Inflammatory macrophage treated with lipopolysaccharide for 1 hour (primary cell): Measurements from ENCODE around the gene SMCHD1.

Source experiments
- DNase-seq, 2 donors: peaks; one replicate each; pipeline ENCODE4 v3.0.0-alpha.2; 2020 to 2022

Gene SMCHD1

DNA sequence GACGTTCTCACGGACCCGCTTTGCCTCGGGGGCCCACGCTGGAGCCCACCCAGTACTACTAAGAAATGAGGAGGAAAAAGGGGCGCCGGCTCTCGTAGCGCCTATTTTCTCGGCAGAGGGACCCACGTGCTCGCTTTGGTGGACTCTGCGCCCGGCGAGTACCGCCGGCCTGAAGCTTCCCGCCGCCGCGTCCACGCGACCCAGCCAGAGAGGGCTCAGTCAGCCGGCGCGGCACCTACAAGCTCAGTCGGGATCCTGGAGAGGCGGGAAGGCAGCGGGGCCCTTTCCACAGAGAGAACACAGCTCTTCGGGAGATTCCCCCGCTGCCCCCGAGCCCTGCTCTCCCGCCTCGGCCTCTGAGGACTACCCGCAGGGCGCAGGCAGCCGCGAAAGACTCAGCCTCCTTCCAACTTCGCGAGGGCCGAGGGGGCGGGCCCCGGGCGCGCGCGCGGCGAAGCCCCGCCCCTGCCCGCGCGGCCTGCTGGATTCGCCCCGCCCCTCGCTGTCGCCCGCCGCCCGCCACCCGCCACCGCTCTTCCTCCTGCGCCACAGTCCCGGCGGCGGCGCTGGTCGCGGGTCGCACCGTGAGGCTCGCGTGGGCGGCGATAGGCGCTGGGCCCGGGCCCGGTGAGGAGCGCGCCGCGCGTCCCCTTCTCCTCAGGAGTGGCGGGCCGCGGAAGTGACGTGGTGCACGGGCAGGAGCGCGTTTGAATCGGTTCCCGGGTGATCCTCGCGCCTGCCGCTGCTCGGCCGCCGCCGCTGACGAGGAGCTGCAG, at the start of gene SMCHD1:
SMCHD1 (plus strand) TSS at position 549 of the 776 bp plus-strand sequence. CDS start 350 bp downstream, outside the sequence.
- peak; percentile 71 to 78 for DNase-seq

DNA sequence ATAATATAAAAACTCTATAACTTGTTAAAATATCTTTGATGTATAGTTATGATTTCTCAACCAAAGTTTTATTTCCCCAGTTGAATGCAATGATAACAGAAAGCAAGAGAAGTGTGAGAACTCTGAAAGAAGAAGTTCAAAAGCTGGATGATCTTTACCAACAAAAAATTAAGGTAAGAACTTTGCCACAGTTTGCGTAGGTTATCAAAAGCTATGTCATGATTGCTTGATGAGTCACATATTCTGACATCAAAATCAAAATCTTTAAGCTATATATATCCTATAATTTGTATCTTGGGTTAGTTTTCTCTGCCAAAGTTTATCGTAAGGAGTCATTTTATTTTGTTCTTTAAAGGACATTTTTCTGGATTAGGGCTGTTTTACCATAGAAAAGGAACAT, 49.2 kb upstream of the SMCHD1 start:
- DNase-seq, result peak; percentile 6 to 27

DNA sequence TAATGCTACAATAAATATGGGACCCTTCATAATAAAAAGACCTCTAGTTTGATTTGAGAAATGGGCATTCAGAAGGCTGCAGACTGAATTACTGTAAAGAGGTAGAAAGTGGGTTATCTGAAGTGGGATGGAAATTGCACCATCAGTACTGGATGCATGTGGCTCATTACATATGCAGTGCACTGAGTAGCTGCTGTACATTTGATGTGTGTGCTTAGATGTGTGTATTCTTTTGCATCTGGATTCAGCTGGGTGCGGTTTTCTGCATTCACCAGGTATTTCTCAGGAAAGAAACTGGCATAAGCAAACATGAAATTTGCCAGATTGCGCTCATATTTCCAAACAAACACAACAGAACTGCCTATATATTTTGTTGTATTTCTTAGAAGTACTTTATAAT, 45.9 kb upstream of the SMCHD1 start:
- no peak for DNase-seq

GRCh38 chr18:2610549-2610948, 45.0 kb upstream of the SMCHD1 start:
- peak in 1 of 2 donors; percentile 17 for DNase-seq

- DNase-seq, result no peak
These were observed 42.5 kb upstream of the SMCHD1 start for GRCh38 chr18:2612996-2613395.

DNA sequence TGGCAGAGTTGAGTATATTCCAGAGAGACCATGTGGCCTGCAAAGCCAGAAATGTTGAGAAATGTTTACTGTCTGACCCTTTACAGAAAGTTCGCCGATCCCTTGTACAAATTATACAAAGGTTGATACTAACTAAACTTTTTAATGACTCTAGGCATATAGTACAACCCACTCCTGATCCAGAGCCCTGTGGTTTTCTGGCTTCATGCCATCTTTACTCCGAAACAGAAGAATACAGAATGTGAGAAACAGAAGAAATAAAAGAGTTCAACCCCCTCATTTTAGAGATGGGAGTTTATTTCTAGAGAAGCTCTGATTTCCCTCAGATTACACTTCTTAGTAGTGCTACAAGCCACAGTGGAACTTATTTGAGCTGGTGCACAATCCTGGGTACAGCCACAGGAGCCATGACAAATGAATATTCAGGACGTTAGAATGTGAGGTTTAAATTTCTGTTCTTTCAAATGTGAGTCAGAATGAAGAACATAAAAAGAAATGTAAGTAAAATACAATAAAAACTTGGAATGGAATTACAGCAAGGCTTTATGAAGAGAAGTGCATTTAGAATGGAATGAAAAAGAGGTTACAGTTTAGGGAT, 38.0 kb upstream of the SMCHD1 start:
- DNase-seq, result no peak

DNA sequence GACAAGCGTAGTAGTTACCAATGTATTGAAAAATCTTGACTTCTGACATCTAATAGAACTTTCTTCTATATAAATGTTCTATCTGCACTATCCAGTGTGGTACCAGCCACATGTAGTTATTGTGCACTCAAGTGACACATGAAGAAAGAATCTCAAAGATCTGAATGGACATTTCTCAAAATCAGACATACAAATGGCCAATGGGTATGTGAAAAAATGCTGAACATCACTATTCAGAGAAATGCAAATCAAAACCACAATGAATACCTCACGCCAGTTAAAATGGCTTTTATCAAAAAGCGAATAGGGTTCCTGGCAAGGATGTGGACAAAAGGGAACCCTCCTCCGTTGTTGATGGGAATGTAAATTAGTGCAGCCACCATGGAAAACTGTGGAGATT, 37.5 kb upstream of the SMCHD1 start:
- DNase-seq, result no peak

GRCh38 chr18:2625217-2625616, 30.3 kb upstream of the SMCHD1 start:
- DNase-seq, result no peak

- peak; percentile 67 to 85 for DNase-seq
These were observed 27.7 kb upstream of the SMCHD1 start for GRCh38 chr18:2627821-2628276.

- no peak for DNase-seq
These were observed 26.5 kb upstream of the SMCHD1 start for GRCh38 chr18:2629003-2629402.

- DNase-seq, result no peak
These were observed 19.9 kb upstream of the SMCHD1 start for GRCh38 chr18:2635586-2635985.

DNA sequence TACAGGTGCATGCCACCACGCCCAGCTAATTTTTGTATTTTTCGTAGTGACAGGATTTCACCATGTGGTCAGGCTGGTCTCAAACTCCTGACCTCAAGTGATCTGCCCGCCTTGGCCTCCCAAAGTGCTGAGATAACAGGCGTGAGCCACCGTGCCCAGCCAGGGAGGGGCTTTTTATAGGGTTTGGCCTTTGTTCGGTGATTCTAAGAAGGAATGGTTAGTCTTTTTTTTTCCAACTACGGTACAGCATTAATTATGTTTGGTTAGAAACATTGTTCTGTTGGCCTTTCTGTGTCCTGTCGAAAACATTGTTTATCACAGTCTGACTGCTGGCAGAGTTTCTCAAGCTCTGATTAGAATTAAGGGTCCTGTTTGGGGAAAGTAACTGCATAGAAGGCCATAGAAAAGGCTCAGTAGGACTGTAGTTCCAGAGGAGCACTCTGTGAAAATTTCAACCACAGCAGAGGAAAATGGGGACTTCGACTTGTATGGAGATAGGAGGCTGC, 19.3 kb upstream of the SMCHD1 start:
- DNase-seq, result no peak

DNA sequence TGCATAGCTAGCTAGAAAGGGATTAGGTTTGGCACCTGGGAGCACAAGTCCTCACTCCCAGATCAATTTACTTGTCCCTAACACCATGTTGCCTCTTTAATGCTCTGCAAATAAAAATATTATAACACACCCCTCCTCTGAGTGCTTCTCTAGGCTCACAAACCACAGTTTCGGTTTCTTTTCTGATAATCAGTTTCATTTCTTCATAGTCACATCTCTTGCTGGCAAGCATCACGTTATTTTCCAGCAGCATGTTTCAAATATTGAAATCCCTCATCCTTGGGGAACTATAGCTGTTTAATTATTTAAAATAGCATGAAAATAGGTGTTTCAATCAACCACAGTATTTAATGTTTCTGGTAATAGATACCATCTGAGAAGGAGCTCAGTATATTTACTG, 13.9 kb upstream of the SMCHD1 start:
- DNase-seq, result peak; percentile 69 to 96

DNA sequence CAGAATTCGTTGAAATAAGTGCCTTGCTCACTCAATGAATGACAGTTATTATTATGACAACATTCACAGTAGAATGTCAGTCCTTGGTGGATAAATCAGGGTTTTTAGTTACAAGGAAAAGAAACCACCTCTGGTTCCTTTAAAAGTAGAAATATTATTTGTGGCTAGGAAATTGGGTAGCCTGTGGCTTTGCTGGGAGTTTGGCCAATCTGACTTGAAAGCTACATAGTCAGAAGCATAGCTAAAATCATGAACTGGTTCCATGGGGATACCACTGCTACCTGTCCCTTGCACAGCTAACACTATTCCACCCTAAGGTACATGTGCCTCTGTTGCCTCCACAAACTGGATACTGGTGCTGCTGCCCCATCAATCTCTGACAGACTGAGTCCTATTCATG, 12.8 kb upstream of the SMCHD1 start:
- no peak for DNase-seq

- no peak for DNase-seq
These were observed 11.0 kb upstream of the SMCHD1 start for GRCh38 chr18:2644535-2644934.

GRCh38 chr18:2651981-2652380, 3.5 kb upstream of the SMCHD1 start:
- no peak for DNase-seq

DNA sequence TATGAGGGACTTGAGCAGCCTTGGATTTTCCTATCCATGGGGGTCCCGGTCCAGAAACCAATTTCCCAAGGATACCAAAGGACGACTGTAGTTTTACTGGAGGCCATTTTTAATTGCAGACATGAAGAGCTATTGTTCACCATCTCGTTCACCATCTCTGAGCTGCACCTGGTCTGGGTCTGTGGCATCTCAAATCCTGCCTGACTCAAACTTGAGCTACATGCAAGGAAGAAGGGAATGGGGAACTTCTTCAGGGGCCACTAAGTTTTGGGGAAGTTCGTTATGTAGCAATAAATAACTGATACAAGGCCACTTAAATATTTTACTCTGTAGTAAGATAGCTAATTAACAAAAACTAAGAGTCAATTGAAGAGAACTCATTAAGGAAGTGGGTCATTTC, 2.1 kb upstream of the SMCHD1 start:
- peak; percentile 49 to 63 for DNase-seq

GRCh38 chr18:2654169-2654927, 1.2 kb upstream of the SMCHD1 start:
- DNase-seq, result no peak

DNA sequence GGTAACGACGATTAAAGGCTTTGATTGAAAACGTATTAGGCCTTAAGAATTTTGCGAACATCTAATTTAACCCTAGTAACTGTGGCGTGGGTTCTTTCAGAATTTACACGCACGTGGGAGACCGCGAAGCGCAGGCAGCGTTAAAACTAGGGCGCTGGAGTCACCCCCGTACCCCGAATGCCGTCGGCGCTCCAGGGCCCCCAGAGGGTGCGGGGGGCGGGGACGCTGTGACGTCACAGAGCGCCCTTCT, 673 bp upstream of the SMCHD1 start:
- peak in 1 of 2 donors; percentile 40 for DNase-seq

DNA sequence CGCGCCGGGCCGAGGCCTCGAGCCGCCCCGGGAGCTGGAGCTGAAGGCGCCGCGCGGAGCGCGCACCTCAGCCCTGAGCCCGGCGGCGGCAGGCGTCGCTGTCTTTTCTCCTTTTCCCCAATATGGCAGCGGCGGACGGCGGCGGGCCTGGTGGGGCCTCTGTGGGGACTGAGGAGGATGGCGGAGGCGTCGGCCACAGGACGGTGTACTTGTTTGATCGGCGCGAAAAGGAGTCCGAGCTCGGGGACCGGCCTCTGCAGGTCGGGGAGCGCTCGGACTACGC, 369 bp downstream of the SMCHD1 start:
- no peak for DNase-seq

DNA sequence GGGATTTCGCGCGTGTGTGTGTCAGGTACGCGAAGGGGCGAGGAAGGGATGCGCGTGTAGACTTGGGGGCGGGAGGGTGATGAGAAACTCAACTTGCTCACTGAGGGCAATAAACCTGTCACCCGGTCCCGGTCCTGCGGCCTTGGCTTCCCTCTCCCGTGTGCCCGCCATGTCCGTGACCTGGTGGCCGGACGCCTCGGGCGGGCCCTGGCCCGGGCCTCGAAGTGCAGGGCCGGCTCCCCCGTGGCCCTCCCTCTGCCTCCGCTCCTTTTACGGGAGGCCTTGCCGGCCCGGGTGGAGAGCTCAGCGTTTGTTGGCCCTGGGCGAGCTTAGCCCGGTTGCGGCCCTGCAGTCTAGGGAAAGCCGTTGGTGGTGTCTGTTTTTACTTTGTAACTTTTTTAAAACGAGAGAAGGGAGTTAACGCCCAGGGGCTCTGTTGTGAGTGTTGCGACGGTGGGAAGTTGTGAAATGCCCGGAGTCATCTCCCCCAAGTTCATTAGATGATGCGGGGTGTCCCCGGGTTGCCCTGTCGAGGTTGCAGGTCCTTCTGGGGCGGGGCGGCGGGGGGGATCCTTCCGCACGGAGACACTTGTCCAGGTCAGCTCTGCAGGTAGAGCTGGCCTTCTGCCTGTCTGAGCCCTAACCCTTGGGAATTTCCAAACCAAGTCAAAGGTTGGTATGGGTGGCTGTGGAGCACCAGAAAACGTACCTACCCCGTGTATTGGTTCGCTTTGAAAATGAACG, 883 bp downstream of the SMCHD1 start:
- peak; percentile 43 to 53 for DNase-seq

DNA sequence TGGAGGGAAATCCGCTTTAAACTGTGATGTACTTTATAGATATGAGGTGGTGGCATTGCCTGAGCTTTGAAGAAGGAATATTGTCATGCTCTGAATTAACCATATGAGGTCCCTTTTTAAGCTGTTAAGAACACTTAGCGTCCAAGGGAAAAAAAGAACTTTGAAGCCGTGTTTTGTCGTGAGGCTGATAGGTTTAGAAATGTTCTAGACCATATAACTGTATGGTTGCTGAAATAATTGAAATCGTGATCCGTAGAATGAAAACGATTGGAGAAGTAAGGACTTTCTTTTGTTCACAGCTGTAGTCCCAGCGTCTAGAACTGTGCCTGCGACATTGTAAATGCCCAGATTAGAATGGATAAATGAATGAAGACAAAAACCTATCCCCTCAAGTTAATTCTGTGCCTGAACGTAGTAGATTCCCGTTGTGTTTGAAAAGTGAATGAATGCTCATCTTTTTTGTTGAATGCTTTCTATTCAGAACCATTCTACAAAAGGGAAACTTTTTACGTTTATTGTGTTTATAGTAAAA, 1.5 kb downstream of the SMCHD1 start:
- peak; percentile 7 to 23 for DNase-seq
